HG03342 (cell line): Measurements from ENCODE around the gene PKIG.

Experiments
- ATAC-seq: cut with Tn5 transposase; IDR thresholded peaks from one replicate; pipeline ENCODE4 v1.9.1; 2021; ENCODE audit warnings: mild to moderate bottlenecking, moderate library complexity; ENCODE audit not compliant: unreplicated experiment

The PKIG gene

DNA sequence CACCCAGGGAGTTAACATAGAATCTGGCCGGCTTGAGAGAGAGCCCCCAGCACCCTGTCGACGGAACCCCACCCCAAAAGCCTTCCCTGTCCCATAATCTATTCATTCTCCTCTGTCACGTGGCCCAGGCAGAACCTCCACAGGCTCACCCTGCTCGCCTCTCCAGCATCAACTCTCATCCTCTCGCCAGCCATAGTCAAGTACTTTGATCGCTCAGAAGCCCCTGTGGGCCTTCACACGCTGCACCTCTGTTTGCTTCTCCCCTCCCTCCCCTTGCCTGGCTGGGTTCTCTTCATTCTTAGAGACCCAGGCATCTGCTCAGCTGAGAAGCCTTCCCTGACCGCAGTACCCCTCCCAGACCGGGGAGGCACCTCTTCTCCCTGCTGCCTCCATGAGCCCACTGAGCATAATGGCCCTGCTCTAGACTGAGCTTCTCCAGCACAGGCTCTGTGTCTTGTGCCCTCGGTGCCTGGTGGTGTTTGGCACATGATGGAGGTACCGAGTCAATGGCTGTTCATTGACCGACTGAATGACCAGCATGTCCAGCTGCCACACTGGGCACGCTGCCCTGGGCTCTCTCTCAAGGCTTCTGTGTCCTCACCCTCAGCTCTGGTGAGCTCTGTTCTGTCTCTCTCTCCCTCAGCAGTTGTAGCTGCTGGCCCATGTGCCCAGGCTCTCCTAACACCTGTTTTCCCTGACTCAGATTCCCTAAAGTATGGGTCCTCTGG lies 33.7 kb downstream of the PKIG start:
- no peak for ATAC-seq

DNA sequence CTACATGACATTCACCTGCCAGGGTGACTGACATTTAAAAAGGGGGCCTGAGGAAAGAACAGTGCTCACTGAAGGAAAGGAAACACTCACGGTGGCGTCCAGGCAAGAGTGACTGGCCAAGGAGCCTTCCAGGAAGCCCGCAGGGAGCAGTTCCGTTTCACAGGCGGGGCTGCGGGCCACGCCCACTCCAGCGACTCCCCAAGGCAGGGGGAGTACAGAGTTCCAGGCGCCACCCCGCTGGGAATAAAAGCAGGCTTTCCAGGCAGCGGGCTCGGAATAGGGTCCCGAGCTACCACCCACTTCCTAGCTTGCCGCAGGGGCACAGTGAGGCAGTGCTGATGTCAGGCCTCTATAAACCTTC lies 34.2 kb downstream of the PKIG start:
- ATAC-seq: no peak

DNA sequence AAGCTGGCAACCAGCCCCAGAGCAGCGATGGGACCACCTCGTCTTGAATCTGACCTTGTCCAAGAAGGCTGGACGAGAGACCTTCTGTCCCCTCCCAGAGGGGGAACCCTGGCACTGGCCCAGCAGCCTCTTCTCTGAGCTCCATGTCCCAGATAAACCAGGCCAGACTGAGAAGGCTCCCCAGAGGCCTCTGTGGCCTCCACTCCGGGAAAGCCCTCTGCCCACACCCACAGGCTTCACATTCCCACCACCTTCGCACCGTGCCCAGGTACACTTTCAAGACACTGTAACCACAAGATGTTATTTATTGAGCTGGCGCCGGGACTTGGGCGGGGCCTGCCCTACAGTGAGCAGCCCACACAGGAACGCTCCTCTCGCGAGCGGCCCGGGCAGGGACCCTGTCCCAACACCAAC lies 35.9 kb downstream of the PKIG start:
- ATAC-seq: no peak

DNA sequence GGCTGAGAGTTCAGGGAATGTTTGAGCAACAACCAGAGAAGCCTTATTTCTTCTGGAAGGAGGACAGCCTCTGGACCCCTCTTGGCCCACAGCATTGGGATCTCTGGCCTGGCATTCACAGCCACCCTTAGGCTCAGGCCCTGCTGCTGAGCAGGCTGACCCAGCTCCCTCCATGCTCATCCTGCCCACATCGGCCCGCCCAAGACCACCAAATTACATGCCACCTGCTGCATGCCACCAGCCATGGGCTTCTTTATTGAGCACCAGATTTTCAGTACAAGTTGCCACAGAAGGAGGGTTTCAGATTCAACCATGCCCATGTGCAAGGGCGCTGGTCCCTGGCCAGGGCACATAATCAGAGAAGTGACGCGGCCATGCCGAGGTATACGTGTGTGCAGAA lies 36.9 kb downstream of the PKIG start:
- ATAC-seq: no peak

DNA sequence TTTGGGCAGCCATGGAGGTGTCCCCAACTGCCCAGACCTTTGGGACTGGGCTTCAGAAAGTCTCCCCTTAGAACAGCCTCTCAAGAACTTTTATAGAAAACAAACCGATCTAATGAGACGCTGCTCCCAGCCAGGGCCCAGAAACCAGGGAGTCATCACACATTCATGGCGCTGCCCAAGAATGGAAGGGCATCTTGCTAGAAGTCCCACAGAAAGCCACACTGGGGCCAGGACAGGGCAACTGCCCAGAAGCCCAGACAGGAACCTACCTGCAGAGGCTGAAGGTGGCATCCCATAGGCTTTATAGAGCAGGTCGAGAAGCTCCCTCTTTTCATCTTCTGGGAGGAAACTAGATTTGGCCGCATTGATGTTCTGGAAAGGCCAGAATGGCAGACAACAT lies 37.7 kb downstream of the PKIG start:
- ATAC-seq: no peak

DNA sequence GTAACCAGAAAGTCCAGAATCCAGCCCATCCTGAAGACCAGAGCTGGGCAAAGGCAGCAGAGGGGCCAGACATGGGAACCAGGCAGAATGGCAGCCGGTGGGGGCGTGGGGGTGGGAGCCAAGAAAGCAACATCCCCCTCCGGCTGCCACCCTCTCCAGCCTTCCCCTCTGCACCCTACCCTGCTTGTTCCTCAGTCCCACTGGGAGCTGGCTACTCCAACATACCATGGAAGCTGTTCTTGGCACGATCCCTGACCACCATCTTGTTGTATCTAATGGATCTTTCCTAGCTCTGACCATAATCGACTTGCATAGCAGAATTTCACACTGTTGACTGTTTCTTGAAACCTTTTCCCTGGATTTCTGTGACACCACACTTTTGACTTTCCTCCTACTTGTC lies 38.9 kb downstream of the PKIG start:
- ATAC-seq: no peak

DNA sequence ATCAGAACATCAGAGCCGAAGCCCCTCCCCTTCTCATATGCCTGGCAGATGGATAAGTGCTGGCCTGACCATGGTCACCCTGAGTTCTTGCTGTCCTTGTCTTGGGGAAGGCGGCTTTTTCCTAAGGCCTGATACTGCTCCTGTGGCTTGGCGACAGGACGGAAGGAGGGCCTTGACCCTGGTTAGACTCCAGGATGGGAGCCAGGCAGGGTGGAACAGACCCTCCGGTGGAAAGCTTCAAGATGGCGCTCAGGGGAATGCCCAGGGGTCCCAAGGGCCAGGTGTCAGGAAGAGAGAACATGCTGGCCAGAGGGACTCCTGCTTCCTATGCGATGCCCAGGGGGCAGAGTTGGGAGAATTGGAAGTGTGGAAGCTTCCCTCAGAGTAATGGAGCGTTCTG lies 39.6 kb downstream of the PKIG start:
- ATAC-seq: no peak

DNA sequence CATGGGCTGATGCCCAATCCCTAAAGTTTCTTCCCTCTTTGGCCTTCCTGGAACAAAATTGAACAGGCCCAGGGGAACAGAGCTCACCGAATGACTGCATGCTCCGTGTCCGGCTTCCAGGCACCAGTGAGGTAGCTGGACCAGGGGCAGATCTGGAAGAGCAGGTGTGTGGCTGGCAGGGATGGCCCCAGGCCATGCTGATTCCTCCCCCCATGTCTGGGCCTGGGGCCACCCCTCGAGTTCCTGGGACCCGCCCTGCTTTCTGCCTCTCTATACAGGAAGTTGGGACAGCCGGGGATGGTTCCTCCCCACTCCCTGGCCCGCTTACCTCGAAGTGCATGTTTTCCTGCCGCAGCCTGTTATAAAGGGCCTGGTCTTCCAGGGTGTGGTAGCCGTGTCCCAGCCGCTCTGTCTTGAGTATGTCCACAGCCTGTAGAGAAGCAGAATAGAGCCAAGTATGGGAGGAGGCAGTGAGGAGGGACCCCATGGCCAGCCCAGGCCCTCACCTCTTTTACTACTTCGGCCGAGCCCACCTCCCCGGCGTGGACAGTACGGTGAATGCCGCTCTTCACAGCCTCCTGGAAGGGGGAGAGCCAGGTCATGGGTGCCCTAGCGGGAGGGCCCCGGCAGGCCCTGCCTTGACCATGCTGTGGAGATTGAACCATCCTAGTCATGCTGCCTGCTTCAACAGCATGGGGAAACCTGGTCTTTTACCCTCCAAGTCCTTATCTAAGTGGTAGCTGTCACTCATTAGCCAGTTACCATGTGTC lies 40.3 kb downstream of the PKIG start:
- ATAC-seq: no peak

DNA sequence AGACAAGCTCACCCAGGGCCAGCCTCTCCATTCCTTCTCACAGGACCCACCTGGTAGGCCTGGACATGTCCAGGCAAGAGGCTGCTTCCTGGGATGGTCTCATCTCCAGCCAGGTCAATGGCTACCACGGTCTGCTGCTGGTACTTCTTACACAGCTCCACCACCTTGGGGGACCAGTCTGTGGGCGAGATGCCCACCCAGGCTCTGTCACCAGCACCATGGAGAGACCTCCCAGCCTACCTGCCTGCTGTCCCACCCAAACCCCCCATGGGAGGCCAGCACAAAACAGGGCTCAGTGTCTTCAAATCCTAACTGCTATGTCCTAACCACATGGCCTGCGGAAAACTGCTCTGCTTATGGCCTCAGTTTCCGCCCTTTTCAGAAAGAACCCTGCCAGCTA lies 41.8 kb downstream of the PKIG start:
- ATAC-seq: no peak

DNA sequence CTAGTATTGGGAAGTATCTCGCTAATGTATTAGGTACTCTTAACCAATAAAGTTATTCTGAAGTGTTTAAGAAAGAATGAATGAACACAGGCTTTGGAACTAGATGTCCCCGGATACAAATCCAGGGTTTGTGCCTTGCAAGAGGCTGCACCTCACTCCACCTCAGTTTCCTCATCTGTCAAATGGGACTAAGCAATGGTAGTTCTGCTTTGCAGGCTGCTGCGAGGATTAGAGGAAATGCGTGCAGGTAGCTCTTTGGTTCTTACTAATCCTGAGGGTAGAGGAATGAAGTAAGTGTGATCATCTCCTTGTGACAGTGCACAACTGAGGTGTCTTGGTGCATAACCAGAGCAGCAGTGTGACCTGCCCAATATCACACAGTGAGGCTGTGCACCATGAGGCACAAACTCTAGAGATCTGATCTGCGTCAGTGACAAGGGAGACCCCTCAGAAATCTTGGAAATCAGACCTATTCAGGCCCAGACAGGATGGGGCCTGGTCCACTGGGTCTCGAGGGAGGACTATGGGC lies 42.4 kb downstream of the PKIG start:
- no peak for ATAC-seq

DNA sequence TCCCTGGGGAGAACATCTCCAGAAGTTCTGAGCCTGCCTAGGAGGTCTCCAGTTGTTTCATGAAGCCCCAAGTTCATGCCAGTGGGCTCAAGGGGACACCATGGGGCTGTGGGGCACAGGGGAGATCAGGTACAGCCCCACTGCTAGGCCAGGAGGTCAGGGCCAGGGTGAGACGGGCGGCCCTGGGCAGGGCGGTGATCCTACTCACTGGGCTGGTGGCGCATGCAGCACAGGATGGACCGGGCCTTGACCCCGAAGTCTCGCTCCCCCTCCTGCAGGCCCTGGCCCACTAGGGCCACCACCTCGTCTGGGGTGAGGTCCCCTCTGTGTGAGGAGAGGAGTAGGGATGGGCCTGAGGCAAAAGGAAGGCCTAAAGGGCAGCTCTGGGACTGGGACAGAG lies 43.0 kb downstream of the PKIG start:
- no peak for ATAC-seq

DNA sequence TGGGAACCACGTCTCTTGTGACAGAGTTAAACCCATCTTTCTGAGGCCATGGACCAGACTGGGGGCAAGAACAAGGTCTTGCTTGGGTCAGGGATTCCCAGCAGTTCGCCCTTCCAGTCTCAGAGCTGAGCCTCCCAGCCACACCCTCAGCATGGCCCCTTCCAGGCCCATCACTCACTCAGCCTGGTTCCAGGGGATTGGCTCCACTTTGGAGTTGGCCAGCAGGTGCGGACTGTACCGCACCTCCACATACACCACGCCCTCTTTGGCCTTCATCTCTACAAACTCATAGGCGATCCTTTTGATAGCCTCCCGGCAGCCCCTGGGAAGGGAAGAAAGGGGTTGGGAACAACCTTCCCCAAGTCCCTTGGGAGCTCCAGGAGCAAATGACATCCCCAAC lies 43.9 kb downstream of the PKIG start:
- no peak for ATAC-seq

DNA sequence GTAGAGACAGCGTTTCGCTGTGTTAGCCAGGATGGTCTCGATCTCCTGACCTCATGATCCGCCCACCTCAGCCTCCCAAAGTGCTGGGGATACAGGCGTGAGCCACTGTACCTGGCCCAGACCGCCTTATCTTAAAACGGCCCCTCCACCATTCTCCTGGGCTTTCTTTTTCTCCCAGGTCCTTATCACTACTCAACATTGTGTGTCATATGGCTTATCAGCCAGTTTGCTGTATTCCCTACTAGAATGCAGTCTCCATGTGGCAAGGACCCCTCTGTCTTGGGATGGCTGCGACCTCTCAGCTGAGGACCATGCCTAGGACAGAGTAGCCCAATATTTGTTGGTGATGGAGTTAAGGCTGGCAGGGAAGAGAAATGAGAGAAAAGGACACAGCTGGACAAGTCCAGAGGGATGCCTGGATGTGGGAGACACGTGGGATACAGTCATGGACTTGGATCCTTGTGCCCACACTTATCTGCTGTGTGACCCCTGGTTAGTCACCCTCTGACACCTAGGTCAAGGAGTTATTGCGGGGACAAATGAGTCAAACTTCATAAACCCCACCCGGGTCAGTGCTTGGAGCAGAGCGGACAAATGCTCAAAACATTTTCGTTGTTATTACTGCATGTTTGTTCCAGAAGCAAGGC lies 45.1 kb downstream of the PKIG start:
- no peak for ATAC-seq

DNA sequence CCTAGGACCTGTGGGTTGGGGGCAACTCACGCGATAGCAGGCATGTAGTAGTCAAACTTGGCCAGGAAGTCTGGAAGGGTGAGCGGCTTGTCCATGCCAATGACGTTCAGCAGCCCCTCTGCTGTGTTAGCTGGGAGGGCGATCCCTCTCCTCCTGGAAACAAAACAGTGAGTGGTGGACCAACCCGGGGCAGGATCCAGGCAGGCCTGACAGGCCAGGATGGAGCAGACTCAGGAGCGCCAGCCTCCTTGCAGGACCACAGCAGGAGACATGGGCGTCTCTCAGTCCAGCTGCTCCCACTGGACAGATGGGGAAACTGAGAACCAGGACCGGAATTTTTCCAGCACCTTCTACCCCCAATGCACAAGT lies 46.6 kb downstream of the PKIG start:
- no peak for ATAC-seq

DNA sequence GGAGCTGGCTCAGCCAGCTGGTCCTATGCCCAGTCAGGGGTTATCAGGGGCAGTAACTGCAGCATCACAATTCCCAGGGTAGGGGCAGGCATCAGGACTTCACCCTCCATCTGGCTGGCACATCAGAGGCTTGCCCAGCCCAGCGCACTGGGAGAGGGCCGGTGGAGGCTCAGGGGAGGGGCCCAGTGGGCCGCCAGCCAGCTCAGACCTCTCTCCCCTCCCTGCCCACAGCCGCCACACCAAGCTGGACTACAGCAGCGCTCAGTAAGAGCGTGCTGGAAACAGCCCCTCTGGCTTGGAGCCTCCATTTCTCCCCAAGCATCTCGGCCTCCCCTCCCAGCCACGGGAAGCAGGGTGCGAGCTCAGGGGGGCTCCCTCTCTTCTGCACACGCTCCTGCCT lies 47.2 kb downstream of the PKIG start:
- ATAC-seq: no peak

DNA sequence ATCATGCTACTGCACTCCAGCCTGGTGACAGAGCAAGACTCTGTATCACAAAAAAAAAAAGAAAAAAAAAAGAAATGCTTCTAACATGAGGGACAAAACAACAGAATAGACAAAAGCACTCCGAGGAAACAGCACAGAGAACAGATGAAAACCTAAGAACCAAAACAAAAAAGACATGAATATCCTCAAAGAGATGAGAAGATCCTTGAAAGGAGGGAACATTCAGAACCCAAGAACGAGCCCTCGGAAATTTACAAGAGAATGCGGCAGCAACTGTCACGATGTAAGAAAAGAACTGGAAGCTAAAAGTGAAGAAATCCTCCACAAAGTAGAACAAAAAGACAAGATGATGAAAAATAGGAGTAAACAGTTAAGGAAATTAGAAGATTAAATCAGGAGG lies 47.9 kb downstream of the PKIG start:
- ATAC-seq: no peak

DNA sequence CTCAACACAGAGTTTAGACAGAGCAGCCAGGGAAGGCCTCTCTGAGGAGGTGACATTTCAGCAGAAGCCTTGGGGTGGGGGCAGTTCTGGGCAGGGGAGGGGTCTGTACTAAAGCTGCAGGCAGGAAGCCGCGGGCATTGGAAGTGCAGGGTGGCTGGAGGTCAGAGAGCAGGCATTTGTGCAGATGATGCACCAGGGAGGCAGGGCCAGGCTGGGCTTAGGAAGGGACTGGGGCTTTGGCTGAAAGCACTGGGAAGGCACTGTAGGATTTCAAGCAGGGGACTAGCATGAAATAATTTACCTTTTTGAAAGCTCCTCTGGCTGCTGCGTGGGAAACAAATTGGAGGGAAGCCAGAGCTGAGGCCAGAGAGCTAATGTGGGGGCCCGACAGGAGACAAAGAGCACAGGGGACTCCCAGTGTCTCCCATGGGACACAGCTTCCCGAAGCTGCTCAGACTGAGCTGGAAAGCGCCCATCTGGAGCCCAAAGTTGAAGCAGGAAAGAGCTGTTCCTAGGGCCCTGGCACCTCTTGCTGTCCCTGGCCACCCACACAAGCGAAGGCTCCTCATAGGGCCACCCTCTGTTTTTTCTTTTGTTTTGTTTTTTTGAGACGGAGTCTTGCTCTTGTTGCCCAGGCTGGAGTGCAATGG lies 49.8 kb downstream of the PKIG start:
- no peak for ATAC-seq

DNA sequence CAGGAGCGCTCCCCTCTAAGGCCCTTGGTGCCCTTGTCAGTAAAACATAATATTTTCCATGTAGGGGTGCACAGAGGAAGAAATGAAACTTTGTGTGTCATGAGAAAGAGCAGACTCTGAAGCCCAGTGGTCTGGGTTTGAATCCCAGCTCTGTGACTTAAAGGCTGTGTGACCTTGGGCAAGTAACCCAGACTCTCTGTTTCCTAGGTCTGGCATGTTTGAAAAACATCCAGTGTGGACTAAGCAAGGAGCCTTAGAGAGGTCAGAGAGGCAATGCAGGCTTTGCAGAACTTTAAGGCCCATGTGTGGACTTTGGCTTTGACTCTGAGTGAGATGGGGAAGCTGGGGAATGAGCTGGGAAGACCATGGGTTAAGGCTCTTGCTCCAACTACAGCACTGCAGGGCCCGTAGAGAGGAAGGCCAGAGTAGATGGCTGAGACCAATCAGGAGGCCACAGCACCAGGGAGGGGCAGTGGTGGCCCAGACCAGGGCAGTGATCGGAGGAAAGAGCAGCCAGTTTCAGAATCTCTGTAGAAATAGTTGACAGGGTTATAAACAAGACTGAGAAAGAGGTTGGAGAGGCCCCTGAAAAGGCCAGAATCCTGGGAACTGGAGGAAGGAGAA lies 50.9 kb downstream of the PKIG start:
- ATAC-seq: no peak

DNA sequence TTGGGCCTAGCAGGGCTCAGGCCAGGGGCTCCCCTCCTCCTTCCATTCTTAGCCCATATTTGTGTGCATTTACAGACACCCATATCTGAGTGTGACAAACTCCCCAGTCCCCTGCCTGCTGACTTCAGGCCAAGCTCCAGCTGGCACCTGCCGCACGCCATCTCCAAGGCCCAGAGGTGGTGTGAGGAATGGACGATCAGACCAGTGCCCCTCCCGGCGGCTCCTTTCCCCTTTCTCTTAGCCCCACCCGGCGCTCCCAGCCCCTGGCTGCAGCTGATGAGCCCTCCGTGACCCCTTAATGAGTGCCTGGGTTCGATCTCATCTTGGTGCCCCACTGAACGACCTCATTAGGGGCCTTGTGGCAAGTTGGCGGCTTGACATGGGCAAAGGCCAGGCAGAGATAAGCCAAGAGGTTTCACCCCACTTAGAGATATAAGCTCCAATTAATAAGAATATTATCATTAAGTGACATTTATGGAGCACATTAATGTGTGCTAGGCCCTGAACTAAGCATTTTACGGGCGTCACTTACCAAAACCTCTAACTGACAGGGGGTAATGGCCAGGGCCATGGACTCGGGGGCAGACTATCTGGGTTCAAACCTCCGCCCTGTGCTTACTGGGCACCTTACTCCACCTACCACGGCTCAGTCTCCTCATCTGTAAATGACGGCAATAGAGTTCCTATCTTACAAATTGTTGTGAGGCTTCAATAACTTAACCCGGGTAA lies 51.7 kb downstream of the PKIG start:
- no peak for ATAC-seq

DNA sequence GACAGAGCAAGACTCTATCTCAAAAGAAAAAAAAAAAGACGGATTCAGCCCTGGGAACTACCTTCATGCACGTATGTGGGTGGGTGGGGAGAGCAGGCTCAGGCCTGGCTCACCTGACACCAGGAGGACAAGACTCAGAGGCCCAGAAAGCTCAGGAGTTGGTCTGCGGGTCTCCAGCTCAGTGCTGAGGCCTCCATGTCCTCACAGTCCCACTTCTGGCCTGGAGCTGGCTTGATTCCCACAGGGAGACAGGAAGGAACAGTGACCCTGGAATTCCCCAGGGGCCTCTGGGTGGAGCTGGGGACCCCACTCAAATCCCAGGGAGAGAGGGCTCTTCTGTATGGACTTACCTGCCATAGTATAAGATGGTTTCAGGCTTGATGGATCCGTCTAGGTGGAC lies 53.5 kb downstream of the PKIG start:
- ATAC-seq: no peak
